ENCODE measurements around the gene FKTN. TPM values are rescaled to one million over a fixed set of nuclear protein-coding genes. Genes with fewer than 3 reads are reported as not detected.

The FKTN gene
- total RNA-seq, 2 donors from 2014 or later: 6.6 to 8.3 TPM

Other genes with a start within 250 kb of the FKTN start
- gene FSD1L, start 110.1 kb upstream of the FKTN start, total RNA-seq: 1 to 10 TPM in 1 of 2 donors, under 1 TPM in 1; 0.66 to 6.0 TPM
- not detected for gene TAL2, start 104.3 kb downstream of the FKTN start, total RNA-seq
- gene TMEM38B, start 136.4 kb downstream of the FKTN start, total RNA-seq: 10 to 100 TPM in 1 of 2 donors, under 1 TPM in 1; 0.66 to 21.3 TPM

Measured in body of pancreas (tissue), 2 donors.